ENCODE data around the gene VSIG1.

Gene VSIG1

DNA sequence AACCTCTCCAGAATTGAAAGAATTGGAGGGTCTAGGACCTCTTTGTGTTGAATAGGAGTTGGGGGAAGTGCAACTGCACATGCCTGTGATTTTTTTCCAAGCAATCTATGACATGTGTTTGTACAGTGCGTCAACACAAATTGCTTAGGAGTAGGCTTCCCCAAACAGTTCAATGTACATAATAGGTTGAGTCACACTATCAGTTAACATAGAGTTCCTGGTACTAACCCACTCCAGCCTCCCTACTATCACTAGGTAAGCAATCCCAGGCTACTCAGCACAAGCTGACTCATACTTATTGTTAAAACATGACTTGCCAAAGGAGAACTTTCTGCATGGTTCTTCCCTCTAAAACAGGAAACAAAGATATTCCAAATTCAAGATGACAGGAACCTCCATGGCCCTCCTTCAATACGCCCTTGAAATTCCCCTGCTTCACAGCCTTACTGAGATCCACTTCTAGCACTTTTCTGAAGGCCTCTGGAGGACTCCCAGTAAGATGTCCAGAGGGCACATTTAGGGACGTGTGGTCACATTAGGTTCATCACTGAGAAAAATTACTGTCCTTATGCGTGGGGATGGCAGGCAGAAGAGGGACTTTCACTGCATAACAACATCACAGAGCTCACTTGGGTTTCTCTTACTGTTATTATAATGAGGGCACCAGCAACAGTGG lies 8.4 kb upstream of the VSIG1 start:
- Histone ChIP-seq H3K27me3 (replicated peaks; ENCODE audit: insufficient read depth, low read length) (no peaks in the 10 kb centered on the region), H3K36me3 (replicated peaks; ENCODE audit: insufficient read depth, low read length) (no peaks in the 10 kb centered on the region), H3K4me2 (ENCODE audit: low read depth, low read length) (no peak overlapping the region), H3K4me1 (ENCODE audit: low read length) (no peaks in the 10 kb centered on the region), H3K9me3 (replicated peaks; ENCODE audit: insufficient read depth, low read length) (no peaks in the 10 kb centered on the region), H4K20me1 (ENCODE audit: insufficient read depth, low read length) (no peaks in the 10 kb centered on the region), H3K9ac (ENCODE audit: low read length) (no peak overlapping the region), H3F3A (ENCODE audit: insufficient read depth, low read length) (no peaks in the 10 kb centered on the region), H2AFZ (ENCODE audit: low read length) (no peak overlapping the region), H3K4me3 (ENCODE audit: low read length) (no peak overlapping the region), H3K9me2 (replicated peaks; ENCODE audit: insufficient read depth, low read length) (no peaks in the 10 kb centered on the region), H3K27ac (ENCODE audit: low read length) (no peak overlapping the region), H3K79me2 (ENCODE audit: low read length) (no peaks in the 10 kb centered on the region)
- no peak for DNase-seq
- TF ChIP-seq EZH2phosphoT487 (IDR thresholded peaks at IDR 0.05; ENCODE audit: low read length) (no peak), EZH2 (optimal IDR thresholded peaks at IDR 0.05; ENCODE audit: low read depth, low read length) (no peak)
- TF ChIP-seq, protein P1, sequence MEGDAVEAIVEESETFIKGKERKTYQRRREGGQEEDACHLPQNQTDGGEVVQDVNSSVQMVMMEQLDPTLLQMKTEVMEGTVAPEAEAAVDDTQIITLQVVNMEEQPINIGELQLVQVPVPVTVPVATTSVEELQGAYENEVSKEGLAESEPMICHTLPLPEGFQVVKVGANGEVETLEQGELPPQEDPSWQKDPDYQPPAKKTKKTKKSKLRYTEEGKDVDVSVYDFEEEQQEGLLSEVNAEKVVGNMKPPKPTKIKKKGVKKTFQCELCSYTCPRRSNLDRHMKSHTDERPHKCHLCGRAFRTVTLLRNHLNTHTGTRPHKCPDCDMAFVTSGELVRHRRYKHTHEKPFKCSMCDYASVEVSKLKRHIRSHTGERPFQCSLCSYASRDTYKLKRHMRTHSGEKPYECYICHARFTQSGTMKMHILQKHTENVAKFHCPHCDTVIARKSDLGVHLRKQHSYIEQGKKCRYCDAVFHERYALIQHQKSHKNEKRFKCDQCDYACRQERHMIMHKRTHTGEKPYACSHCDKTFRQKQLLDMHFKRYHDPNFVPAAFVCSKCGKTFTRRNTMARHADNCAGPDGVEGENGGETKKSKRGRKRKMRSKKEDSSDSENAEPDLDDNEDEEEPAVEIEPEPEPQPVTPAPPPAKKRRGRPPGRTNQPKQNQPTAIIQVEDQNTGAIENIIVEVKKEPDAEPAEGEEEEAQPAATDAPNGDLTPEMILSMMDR (IDR thresholded peaks at IDR 0.05; ENCODE audit: low read length) = no peak

DNA sequence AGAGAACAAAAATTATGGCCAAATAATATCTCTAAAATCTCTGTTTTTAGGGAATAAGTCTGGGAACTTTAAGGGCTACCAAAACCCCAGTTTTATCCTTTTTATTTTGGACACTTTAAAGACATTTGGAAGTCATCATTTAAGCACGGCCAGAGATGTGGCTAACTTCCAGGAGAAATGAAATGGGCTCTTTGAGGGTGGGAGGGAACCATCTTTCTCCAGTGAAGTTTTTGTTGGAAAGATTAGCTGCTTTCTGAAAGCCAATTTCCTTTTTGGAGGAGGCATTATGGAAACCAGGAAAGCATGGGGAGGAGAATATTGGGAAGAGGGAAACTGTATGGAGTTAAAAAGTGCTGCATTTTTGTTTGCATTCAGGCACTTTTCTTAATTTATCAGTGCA lies 4.8 kb downstream of the VSIG1 start:
- no peaks in the 10 kb centered on the region for H4K20me1 ChIP-seq (ENCODE audit: insufficient read depth, low read length)
- no peak overlapping the region for H2AFZ ChIP-seq (ENCODE audit: low read length)
- no peak overlapping the region for H3K4me3 ChIP-seq (ENCODE audit: low read length)
- no peak for DNase-seq
- no peaks in the 10 kb centered on the region for H3K9me2 ChIP-seq (replicated peaks; ENCODE audit: insufficient read depth, low read length)
- no peak for TF ChIP-seq EZH2phosphoT487 (IDR thresholded peaks at IDR 0.05; ENCODE audit: low read length)
- TF ChIP-seq, protein P1 (IDR thresholded peaks at IDR 0.05; ENCODE audit: low read length) = no peak
- TF ChIP-seq EZH2 (optimal IDR thresholded peaks at IDR 0.05; ENCODE audit: low read depth, low read length) = no peak
- no peak overlapping the region for H3K9ac ChIP-seq (ENCODE audit: low read length)
- no peak overlapping the region for H3K4me2 ChIP-seq (ENCODE audit: low read depth, low read length)
- no peaks in the 10 kb centered on the region for H3K79me2 ChIP-seq (ENCODE audit: low read length)
- H3K9me3 ChIP-seq (replicated peaks; ENCODE audit: insufficient read depth, low read length) = no peaks in the 10 kb centered on the region
- no peaks in the 10 kb centered on the region for H3K27me3 ChIP-seq (replicated peaks; ENCODE audit: insufficient read depth, low read length)
- H3K4me1 ChIP-seq (ENCODE audit: low read length) = no peaks in the 10 kb centered on the region
- H3K36me3 ChIP-seq (replicated peaks; ENCODE audit: insufficient read depth, low read length) = no peaks in the 10 kb centered on the region
- no peak overlapping the region for H3K27ac ChIP-seq (ENCODE audit: low read length)
- no peaks in the 10 kb centered on the region for H3F3A ChIP-seq (ENCODE audit: insufficient read depth, low read length)

DNA sequence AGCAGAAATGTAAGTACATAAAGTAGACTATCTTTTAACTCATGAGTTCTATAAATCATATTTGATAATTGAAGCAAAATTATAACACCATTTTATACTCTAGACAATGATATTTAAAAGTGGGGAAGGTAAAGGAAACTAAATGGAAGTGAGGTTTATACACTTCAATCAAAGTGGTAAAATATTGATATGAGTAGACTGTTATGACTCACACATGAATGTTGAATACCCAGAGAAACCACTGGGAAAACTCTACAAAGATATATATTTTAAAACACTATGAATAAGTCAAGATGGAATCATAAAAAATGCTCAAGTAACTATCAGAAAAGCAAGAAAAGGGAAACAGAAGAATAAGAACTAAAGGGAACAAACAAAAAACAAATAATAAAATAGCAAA lies 8.4 kb downstream of the VSIG1 start:
- Histone ChIP-seq H3K9ac (ENCODE audit: low read length) (no peak overlapping the region), H3K9me3 (replicated peaks; ENCODE audit: insufficient read depth, low read length) (no peaks in the 10 kb centered on the region), H3K79me2 (ENCODE audit: low read length) (no peaks in the 10 kb centered on the region), H3K36me3 (replicated peaks; ENCODE audit: insufficient read depth, low read length) (no peaks in the 10 kb centered on the region), H2AFZ (ENCODE audit: low read length) (no peak overlapping the region), H3K4me2 (ENCODE audit: low read depth, low read length) (no peak overlapping the region), H3K27ac (ENCODE audit: low read length) (no peak overlapping the region), H3K4me3 (ENCODE audit: low read length) (no peak overlapping the region), H3K9me2 (replicated peaks; ENCODE audit: insufficient read depth, low read length) (no peaks in the 10 kb centered on the region), H3F3A (ENCODE audit: insufficient read depth, low read length) (no peaks in the 10 kb centered on the region), H4K20me1 (ENCODE audit: insufficient read depth, low read length) (no peaks in the 10 kb centered on the region), H3K27me3 (replicated peaks; ENCODE audit: insufficient read depth, low read length) (no peaks in the 10 kb centered on the region), H3K4me1 (ENCODE audit: low read length) (no peaks in the 10 kb centered on the region)
- no peak for TF ChIP-seq EZH2phosphoT487 (IDR thresholded peaks at IDR 0.05; ENCODE audit: low read length)
- no peak for TF ChIP-seq EZH2 (optimal IDR thresholded peaks at IDR 0.05; ENCODE audit: low read depth, low read length)
- TF ChIP-seq, protein P1 (IDR thresholded peaks at IDR 0.05; ENCODE audit: low read length) = no peak
- no peak for DNase-seq
